WERI-Rb-1 (cell line): Measurements from ENCODE around the gene ZSCAN29.
"Not testable (repeated sequence)": the region's sequence is repeated elsewhere in the genome, so short reads cannot be mapped to it uniquely, and the experiment has no call there.

Experiments used
- DNase-seq: peaks from one replicate; pipeline ENCODE4 v3.0.0-alpha.2; 2020
- H3K27ac ChIP-seq: fragments of 250-450 bp; sonication (Bioruptor Pico); 2 replicates; pipeline ENCODE4 v1.5.1; 2020; ENCODE audit warnings: mild to moderate bottlenecking, moderate library complexity
- H3K27me3 ChIP-seq: fragments of 250-450 bp; sonication (Bioruptor Pico); 2 replicates; pipeline ENCODE4 v1.5.1; 2021; ENCODE audit warnings: mild to moderate bottlenecking, low read depth, moderate library complexity; ENCODE audit not compliant: insufficient read depth, severe bottlenecking
- H3K36me3 ChIP-seq: fragments of 250-450 bp; sonication (Bioruptor Pico); 2 replicates; pipeline ENCODE4 v1.5.1; 2020; ENCODE audit warnings: mild to moderate bottlenecking, moderate library complexity
- H3K4me3 ChIP-seq: 2 replicates; pipeline ENCODE4 v1.5.1; 2011; ENCODE audit warnings: low read depth, mild to moderate bottlenecking, control low read depth, low read length
- H3K9me3 ChIP-seq: fragments of 250-450 bp; sonication (Bioruptor Pico); 2 replicates; pipeline ENCODE4 v1.5.1; 2021; ENCODE audit warnings: mild to moderate bottlenecking, moderate library complexity; ENCODE audit not compliant: severe bottlenecking
- CTCF ChIP-seq: IDR thresholded peaks from 2 replicates; pipeline ENCODE4 v1.5.1; 2011; ENCODE audit warnings: low read depth, mild to moderate bottlenecking, control low read depth, inconsistent platforms, low read length

Gene ZSCAN29

GRCh38 chr15:43408789-43409188, 37.9 kb upstream of the ZSCAN29 start:
- DNase-seq = no peak
- Histone ChIP-seq H3K9me3 (no peaks in the 10 kb centered on the region), H3K27me3 (no peaks in the 10 kb centered on the region), H3K27ac (no peak overlapping the region), H3K4me3 (no peak overlapping the region), H3K36me3 (peaks cover 86% of the 10 kb centered on the region)
- no peak for TF ChIP-seq CTCF

GRCh38 chr15:43406808-43407207, 36.0 kb upstream of the ZSCAN29 start:
- H3K4me3 ChIP-seq = no peak overlapping the region
- peaks cover 85% of the 10 kb centered on the region for H3K36me3 ChIP-seq
- no peak for DNase-seq
- no peaks in the 10 kb centered on the region for H3K27me3 ChIP-seq
- no peak overlapping the region for H3K27ac ChIP-seq
- H3K9me3 ChIP-seq = no peaks in the 10 kb centered on the region
- TF ChIP-seq CTCF = no peak

GRCh38 chr15:43406189-43406588, 35.3 kb upstream of the ZSCAN29 start:
- Histone ChIP-seq H3K27ac (no peak overlapping the region), H3K27me3 (no peaks in the 10 kb centered on the region), H3K4me3 (no peak overlapping the region), H3K36me3 (peaks cover 85% of the 10 kb centered on the region), H3K9me3 (no peaks in the 10 kb centered on the region)
- no peak for TF ChIP-seq CTCF
- no peak for DNase-seq

GRCh38 chr15:43404130-43404529, 33.3 kb upstream of the ZSCAN29 start:
- no peak for DNase-seq
- Histone ChIP-seq H3K9me3 (no peaks in the 10 kb centered on the region), H3K4me3 (no peak overlapping the region), H3K36me3 (peaks cover 93% of the 10 kb centered on the region), H3K27me3 (no peaks in the 10 kb centered on the region), H3K27ac (no peak overlapping the region)
- TF ChIP-seq CTCF = no peak

GRCh38 chr15:43403616-43404015, 32.8 kb upstream of the ZSCAN29 start:
- H3K27me3 ChIP-seq = no peaks in the 10 kb centered on the region
- no peak overlapping the region for H3K27ac ChIP-seq
- no peaks in the 10 kb centered on the region for H3K9me3 ChIP-seq
- no peak overlapping the region for H3K4me3 ChIP-seq
- H3K36me3 ChIP-seq = peaks cover 93% of the 10 kb centered on the region
- DNase-seq = no peak
- no peak for TF ChIP-seq CTCF

GRCh38 chr15:43402255-43402654, 31.4 kb upstream of the ZSCAN29 start:
- Histone ChIP-seq H3K9me3 (no peaks in the 10 kb centered on the region), H3K36me3 (peaks cover 91% of the 10 kb centered on the region), H3K4me3 (no peak overlapping the region), H3K27me3 (no peaks in the 10 kb centered on the region), H3K27ac (no peak overlapping the region)
- no peak for DNase-seq
- no peak for TF ChIP-seq CTCF

- H3K27ac ChIP-seq, H3K27me3 ChIP-seq, H3K9me3 ChIP-seq, DNase-seq, H3K4me3 ChIP-seq: not testable (repeated sequence)
- peaks cover 55% of the 10 kb centered on the region for H3K36me3 ChIP-seq
Observed at GRCh38 chr15:43393592-43393991, 22.7 kb upstream of the ZSCAN29 start.
